ENCODE measurements around the gene GPR107.

DNA sequence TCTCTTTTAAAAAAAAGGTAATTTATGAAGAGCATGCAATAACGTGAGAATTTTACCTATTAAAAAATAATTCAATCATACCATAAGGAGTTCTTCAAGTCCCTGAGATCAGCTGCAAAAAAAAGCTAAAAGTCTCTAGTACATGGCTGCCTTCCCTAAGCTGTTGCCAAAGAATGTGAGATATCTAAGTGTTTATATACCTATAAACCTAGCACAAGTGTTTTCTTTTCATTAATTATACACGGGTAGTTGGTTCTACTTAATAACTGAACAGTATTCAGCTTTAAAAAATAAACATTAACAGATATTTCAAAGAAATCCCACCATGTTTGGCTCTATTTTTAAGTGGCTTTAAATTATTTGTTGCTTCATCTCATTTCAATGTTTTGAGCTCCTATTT lies 36.6 kb upstream of the GPR107 start:
- TF ChIP-seq POLR2A (IDR thresholded peaks at IDR 0.05): no peak
- TF ChIP-seq, protein P1, sequence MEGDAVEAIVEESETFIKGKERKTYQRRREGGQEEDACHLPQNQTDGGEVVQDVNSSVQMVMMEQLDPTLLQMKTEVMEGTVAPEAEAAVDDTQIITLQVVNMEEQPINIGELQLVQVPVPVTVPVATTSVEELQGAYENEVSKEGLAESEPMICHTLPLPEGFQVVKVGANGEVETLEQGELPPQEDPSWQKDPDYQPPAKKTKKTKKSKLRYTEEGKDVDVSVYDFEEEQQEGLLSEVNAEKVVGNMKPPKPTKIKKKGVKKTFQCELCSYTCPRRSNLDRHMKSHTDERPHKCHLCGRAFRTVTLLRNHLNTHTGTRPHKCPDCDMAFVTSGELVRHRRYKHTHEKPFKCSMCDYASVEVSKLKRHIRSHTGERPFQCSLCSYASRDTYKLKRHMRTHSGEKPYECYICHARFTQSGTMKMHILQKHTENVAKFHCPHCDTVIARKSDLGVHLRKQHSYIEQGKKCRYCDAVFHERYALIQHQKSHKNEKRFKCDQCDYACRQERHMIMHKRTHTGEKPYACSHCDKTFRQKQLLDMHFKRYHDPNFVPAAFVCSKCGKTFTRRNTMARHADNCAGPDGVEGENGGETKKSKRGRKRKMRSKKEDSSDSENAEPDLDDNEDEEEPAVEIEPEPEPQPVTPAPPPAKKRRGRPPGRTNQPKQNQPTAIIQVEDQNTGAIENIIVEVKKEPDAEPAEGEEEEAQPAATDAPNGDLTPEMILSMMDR (IDR thresholded peaks at IDR 0.05): no peak
